Measurements from ENCODE around the gene SERINC1.
"Not testable (repeated sequence)": the region's sequence is repeated elsewhere in the genome, so short reads cannot be mapped to it uniquely, and the experiment has no call there.

Gene SERINC1

GRCh38 chr6:122471107-122472021, at the start of gene SERINC1:
Gene SERINC1, minus strand, starts transcription at chr6:122471807. Its CDS starts 70 bp downstream, at chr6:122471737.
- H3K4me3 ChIP-seq (ENCODE audit: low read depth, low read length) = peak within 1 kb of the TSS; percentile 86
- TF ChIP-seq CTCF (IDR thresholded peaks at IDR 0.05; ENCODE audit: low read depth, low read length, missing control alignments) = no peak
- DNase-seq (ENCODE audit: low read depth) = peak; percentile 77

- H3K4me3 ChIP-seq (ENCODE audit: low read depth, low read length) = no peak overlapping the region
- no peak for TF ChIP-seq CTCF (IDR thresholded peaks at IDR 0.05; ENCODE audit: low read depth, low read length, missing control alignments)
- no peak for DNase-seq (ENCODE audit: low read depth)
Measured at GRCh38 chr6:122511193-122511924, 39.8 kb upstream of the SERINC1 start.

GRCh38 chr6:122505170-122505569, 33.6 kb upstream of the SERINC1 start:
- not testable (repeated sequence) for H3K4me3 ChIP-seq (ENCODE audit: low read depth, low read length); DNase-seq (ENCODE audit: low read depth)

DNA sequence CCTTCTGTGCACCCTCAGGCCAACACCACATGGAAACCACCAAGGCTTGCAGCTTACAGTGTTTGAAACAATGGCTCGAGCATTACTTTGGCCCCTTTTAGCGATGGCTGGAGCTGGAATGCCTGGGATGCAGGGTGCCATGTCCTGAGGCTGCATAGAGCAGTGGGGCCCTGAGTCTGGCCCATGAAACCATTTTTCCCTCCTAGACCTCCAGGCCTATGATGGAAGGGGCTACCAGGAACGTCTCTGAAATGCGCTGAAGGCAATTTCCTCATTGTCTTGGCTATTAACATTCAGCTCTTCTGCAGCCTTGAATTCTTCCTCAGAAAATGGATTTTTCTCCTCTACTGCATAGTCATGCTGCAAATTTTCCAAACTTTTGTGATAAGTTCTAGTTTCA, 29.9 kb upstream of the SERINC1 start:
- no peak overlapping the region for H3K4me3 ChIP-seq (ENCODE audit: low read depth, low read length)
- TF ChIP-seq CTCF (IDR thresholded peaks at IDR 0.05; ENCODE audit: low read depth, low read length, missing control alignments) = no peak
- no peak for DNase-seq (ENCODE audit: low read depth)

- DNase-seq (ENCODE audit: low read depth) = no peak
- TF ChIP-seq CTCF (IDR thresholded peaks at IDR 0.05; ENCODE audit: low read depth, low read length, missing control alignments) = no peak
- H3K4me3 ChIP-seq (ENCODE audit: low read depth, low read length) = no peak overlapping the region
Measured at GRCh38 chr6:122495612-122496011, 24.0 kb upstream of the SERINC1 start.

- no peak for DNase-seq (ENCODE audit: low read depth)
- no peak for TF ChIP-seq CTCF (IDR thresholded peaks at IDR 0.05; ENCODE audit: low read depth, low read length, missing control alignments)
- no peak overlapping the region for H3K4me3 ChIP-seq (ENCODE audit: low read depth, low read length)
Measured at GRCh38 chr6:122494665-122495272, 23.2 kb upstream of the SERINC1 start.

DNA sequence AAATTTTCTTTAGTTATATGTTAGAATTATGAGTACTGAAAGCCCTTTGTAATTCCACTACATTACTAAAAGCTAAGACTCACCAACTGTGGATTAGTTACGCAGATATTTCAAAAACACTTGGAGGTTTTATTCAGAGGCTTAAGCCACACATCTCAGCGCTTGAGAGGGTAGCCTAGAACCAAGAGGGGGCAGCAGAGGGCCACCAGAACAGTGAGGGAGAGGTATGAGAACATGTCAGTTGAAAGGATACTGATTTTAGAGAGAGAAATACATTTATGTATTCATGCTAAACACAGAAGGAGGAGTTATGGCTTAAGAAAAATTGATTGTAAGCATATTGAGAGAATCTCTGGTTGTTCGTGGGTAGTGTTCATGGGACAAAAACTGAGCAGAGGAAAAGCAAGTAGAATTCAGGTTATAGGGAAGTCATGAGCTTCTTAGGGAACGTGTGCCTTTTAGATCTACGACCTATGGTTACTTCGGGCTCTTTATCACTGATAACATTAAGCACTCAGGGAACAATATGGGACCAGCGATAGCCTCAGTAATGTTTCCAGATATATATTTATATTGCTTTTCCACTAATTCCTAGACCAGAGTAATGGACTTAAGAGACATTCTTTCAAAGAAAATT, 20.4 kb upstream of the SERINC1 start:
- TF ChIP-seq CTCF (IDR thresholded peaks at IDR 0.05; ENCODE audit: low read depth, low read length, missing control alignments) = peak; percentile 77
- no peak overlapping the region for H3K4me3 ChIP-seq (ENCODE audit: low read depth, low read length)
- DNase-seq (ENCODE audit: low read depth) = no peak
